UCSD-AML1 (cell line): ENCODE results near the gene HNRNPUL1.
"Not testable (repeated sequence)": the region's sequence is repeated elsewhere in the genome, so short reads cannot be mapped to it uniquely, and the experiment has no call there.

ENCODE experiments used
- DNase-seq: peaks from one replicate; lab custom pipeline; 2025; ENCODE audit not compliant: unreplicated experiment; lab: John Stamatoyannopoulos, UW

The HNRNPUL1 gene

DNA sequence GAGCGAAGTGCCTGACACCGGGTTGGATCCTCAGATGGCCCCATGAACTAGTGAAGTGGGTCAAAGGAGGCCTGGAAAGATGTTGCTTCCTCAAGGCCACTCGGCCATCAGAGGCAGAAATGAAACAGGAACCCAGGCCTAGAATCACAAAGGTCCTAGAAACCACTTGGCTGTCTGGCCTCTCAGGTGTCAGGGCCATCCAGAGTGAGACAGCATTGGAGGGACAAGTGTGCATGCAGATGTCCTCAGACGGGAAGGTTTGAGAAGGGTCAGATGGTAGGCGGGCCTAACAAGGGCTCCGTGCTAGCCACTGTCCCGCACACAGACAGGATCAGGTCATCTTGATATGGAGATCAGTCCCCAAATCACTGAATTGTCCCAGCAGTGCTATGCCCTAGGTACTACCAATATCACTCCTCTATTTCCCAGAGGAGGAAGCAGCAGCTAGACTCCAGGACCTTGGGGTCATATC, 60.1 kb downstream of the HNRNPUL1 start:
- DNase-seq, result no peak

DNA sequence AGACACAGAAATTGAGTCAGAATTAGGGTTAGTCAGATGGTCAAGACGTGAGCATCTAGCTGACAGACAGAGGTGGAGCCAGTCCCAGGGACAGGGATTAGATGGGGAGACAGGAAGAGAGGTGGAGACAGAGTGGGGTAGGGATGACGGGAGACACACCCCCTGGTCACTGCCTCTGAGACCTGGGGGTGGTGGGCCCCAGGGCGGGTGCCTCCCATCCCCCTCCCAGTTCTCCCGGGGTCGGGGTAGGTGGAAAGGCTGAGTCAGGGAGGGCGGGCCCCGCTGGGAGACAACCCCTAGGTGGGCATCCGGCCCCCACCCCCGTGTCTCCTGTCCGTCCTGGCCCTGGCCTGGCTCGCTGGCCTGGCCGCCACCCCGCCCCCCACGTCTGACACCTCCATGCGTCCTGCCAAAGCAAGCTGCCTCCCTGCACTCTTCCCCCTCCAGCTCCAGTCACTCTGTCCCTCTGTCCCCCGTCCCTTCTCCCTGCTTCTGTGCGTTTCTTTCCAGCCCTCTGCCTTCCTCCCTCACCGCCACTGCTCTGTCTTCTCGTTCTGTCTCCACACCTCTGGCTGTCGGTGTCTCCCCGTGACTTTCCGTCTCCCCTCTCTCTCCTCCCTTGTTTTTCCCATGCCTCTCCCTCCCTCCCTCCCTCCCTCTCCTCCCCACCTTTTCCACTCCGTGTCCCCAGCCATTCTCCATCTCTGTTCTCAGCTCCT, 60.9 kb downstream of the HNRNPUL1 start:
- peak; percentile 71 for DNase-seq

DNA sequence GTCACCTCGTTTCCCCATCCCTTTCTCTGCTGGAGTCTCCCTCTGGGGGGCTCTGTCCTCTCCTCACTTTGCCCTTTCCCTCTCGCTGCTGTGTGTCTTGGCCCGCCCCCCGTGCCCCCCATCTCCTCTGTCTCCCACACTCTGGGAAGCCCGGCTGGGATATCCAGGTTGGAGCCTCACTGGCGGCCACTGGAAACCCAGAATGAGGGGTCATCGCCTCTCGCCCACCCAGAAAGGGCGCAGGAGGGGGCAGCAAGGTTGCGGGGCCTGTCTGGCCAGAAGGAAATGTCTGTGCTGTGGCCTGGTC, 61.4 kb downstream of the HNRNPUL1 start:
- DNase-seq, result no peak

DNA sequence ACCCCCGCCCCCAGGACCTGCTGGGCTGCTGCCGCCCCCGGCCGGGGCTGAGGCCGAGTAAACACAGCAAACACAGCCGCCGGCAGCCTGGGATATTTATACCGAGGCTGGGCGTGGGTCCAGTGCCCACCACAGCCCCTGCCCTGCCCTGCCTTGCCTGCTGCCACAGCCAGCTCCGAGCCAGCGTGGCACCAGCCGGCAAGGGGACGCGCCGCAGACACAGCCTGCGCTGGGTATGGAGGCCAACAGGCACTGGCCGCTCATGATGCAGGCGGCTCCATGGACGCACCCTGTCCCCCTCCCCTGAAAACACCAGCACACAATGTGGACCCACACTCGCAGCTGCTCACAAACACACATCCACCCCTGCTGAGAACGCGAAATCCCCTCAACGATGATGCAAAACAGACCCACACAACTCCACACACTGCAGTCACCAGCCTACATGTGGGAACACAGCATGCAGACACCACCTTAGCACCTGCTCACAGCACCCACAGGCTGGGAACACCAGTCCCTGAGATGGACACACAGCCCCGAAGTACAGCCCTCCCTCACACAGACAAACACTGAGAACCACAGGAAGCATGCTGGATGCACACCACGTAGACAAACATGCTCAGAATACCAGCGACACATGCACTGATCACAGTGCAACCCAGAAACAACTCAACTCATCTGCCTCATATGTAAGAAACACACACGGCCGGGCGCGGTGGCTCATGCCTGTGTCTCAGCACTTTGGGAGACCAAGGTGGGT, 62.0 kb downstream of the HNRNPUL1 start:
- DNase-seq, result no peak

DNA sequence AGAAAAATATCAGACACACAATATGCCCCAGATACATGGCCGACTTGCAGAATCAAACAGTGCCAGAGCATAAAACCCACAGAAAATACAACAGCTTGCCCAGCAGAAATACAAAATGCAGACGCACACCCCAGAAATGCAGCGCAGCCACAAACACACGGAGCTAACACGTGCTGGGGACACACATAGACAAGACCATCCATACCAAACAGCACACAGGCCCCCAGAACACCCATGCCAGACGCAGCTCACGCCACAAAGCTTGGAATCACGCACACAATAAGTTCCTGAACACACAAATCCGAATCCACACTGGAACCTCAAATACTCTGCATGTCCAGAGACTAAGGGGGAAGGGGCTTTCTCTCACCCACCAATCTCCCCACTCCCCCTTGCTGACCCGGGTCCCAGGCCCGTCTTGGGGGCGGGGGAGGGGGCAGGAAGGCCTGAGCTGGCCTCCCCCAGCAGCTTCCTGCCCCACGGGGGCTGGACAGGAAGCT, 63.0 kb downstream of the HNRNPUL1 start:
- DNase-seq, result no peak

DNA sequence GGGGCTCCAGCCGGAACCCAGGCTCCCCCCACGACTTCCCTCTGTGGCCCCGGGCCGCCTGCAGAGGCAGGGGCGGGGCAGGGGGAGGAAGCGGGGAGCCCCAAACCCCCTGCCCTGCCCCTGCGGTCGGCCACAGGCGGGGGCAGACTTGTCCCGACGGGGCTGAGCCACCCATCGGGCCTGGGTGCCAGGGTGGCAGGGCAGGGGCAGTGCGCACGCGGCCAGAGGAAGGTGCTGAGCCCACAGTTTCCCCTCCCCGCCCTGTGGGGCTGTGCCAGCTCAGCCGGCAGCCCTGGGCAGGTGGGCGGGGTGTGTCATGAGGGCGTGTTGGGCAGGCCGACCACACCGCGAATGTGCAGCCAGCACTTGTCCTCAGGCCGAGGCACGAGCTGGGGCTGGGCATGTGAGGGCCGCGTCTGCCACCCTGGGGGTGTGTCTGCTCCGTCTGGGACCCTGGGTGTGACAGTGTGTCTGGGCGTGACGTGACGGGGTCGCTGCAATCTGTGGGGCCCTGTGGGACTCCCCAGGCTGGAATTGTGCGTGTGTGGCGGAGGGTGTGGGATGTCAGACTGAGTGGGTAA, 63.5 kb downstream of the HNRNPUL1 start:
- DNase-seq, result peak; percentile 99

DNA sequence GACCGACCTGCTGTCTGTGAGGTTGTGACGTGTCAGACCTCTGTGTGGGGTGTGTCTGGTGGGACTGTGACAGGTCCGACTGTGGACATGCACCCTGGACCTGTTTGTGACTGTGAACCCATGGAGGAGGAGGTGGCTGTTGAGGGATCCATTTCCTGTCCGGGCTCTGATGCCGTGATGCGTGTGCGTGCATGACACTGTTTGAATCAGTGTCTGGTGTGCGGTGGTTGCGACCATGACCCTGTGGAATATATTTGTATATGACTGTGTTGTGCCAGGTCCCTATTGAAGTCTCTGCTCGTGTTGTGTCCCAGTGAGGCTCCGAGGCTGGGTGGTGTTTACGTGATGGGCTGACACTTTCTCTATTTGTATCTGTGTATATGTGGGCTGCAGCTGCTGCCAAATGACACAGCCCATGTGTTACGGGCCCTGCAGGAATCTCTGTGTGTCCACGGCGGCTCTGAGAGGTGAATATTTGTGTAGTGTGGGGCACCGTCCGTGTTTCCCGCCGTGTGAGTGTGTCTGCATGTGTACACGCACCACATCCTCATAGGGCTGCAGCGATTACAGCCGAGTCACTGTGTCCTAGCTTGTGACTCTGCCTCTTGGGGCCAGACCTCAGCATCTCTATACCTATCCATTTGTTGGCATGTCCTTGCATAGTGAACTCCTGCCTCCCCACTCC, 64.1 kb downstream of the HNRNPUL1 start:
- DNase-seq, result peak; percentile 67

DNA sequence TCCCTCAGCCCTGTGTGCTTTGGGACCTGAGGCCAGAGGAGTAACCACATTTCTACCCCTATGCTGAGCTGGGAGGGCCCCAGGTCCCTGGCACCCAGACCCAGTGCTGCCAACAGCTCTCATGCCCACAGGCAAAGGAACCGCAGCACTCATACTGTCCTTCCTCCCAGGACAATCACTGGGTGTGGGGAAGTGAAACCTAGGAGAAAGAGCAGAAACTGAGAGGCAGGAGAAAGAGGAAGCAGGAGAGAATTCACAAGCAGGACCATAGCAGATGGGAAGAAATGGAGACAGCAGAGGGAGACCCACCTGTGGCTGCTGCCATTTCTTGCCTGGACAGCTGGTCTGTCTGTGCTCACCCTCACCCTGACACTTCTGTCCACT, 64.7 kb downstream of the HNRNPUL1 start:
- DNase-seq, result peak; percentile 67

DNA sequence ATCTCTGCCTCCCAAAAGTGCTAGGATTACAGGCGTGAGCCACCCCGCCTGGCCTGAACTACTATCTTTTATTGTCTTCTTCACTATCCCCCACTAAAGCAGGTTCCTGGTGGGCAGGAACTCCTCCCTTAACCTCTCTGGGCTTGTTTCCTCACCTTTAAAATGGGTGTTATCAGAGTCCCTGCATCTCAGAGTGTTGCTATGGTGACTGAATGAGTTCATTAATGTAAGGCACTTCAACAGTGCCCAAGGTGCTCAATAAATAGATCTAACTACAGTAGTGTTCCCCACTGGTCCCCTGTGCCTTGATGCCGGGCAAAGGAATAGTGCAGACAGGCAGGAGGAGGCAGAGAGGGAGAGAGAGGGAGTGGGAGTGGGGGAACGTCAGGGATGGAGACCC, 66.3 kb downstream of the HNRNPUL1 start:
- DNase-seq, result no peak

DNA sequence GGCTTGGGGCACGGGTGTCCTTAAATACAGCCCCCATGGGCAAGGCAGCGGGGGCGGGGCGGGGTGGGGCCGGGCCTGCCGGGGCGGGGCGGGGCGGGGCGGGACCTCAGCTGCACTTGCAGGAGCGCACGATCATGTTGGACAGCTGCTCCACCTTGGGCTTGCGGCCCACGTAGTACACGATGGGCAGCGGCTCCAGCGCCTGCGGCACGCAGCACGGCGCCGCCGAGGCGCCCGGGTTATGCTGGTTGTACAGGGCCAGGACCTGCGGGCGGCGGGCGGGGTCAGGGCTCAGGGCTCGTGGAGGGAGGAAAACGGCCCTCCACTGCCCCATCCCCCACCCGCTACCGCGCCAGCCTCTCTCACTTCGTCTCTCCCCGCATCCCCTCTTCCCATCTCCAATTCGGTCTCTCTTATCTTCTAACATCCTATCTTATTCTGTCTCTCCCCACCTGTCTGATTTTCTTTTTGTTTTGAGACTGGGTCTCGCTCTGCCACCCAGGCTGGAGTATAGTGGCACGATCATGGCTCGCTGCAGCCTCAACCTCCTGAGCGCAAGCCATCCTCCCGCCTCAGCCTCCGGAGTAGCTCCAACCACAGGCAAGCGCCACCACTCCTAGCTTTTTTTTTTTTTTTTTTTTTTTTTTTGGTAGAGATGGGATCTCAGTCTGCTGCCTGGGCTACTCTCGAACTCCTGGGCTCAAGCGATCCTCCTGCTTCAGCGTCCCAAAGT, 66.9 kb downstream of the HNRNPUL1 start:
- DNase-seq, result no peak

DNA sequence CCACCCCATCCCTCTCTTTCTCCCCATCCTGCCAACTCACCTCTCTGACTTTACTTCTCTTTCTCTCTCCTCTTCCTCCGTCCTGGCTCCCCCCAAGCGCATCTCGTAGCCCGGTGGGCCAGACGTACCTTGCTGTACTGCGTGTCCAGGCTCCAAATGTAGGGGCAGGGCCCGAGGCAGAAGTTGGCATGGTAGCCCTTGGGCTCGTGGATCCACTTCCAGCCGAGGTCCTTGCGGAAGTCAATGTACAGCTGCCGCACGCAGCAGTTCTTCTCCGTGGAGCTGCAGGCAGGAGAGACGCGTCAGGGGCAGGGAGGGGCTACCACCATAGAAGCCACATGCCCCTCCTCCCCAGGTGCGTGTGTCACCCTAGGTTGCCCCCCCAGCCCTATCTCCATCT, 67.8 kb downstream of the HNRNPUL1 start:
- no peak for DNase-seq

DNA sequence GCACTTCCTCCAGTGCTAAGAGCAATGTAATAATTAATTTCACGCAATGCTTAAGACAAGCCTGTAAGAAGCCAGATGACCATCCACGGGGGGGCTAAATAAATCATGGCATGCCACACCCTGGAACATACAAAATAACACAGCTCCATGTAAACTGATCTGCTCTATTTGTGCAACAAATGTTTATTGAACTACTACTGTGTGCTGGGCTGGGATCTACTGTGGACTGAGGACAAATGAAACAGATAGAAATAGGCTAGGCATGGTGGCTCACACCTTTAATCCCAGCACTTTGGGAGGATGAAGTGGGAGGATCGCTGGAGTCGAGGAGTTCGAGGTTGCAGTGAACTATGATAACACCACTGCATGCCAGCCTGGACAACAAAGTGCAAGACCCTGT, 68.3 kb downstream of the HNRNPUL1 start:
- no peak for DNase-seq

DNA sequence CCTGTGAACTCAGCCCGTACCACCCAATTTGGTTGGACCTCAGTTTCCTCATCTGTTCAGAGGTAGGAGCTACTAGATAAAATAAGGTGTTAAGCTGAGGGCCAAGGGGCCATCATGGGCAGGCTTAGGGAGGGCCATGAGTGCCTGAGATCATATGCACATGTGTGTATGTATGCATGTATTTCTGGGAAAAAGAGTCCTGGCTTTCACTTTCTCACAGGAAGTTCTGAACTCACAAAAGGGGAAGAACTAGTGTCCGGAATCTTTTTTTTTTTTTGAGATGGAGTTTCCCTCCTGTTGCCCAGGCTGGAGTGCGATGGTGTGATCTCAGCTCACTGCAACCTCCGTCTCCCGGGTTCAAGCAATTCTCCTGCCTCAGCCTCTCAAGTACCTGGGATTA, 70.6 kb downstream of the HNRNPUL1 start:
- DNase-seq, result no peak

DNA sequence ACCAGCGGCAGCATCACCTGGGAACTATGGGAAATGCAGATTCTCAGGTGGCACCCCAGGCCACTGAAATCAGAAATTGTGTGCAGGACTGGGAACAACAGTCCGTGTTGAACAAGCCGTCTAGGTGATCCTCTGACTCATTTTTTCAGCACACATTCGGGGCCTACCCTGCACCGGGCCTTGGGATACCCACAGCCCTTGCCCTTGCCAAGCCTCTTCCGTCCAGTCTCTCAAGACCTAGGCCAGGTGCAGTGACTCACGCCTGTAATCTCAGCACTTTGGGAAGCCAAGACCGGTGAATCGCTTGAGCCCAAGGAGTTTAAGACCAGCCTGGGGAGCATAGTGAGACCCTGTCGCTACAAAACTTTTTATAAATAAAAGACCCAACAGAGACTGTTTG, 71.3 kb downstream of the HNRNPUL1 start:
- no peak for DNase-seq

DNA sequence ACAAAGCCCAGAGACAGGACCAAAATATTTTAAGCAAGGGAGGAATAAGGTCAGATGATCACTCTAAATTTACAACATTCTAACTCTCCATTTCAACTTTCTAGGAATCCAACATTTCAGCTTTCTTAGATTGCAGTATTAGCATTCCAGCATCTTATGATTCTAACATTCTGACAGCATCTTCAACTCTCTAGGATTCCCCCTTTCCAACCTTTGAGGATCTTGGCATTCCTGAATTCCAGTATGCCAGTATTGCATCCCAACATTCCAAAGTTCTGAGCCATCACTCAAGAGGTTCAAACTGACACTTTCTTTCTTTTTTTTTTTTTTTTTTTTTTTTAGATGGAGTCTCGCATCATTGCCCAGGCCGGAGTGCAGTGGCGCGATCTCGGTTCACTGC, 75.8 kb downstream of the HNRNPUL1 start:
- DNase-seq, result no peak

DNA sequence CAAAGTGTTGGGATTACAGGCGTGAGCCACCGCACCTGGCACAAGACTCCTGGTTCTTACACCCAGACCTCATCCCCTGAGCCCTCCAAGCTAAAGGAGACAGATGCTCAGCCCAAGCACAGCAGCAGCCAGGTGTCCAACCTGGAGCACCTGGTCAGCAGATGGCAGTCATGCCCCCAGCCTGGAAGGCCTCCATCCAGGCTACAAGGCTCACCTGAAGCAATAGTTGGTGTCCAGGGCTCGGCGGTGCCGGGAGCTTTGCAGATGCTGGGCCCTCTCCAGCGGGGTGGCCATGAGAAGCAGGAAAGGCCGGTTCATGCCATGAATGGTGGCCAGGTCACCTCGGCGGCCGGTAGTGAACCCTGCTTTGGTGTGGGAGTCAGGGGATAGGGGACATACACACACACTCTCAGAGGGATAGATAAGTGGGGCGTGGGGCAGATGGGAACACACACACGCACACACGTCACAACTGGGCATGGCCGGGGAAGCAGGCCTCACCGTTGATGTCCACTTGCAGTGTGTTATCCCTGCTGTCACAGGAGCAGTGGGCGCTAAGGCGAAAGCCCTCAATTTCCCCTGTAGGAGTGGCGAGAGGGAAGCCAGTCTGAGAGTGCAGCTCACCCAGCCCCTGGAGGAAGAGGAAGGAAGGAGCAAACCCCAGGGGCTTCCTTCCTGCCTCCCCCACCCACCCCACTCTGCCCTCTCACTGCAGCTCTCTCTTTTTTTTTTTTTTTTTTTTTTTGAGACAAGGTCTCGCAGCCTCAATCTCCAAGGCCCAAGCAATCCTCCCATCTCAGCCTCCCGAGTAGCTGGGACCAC, 77.7 kb downstream of the HNRNPUL1 start:
- peak; percentile 60 for DNase-seq

DNA sequence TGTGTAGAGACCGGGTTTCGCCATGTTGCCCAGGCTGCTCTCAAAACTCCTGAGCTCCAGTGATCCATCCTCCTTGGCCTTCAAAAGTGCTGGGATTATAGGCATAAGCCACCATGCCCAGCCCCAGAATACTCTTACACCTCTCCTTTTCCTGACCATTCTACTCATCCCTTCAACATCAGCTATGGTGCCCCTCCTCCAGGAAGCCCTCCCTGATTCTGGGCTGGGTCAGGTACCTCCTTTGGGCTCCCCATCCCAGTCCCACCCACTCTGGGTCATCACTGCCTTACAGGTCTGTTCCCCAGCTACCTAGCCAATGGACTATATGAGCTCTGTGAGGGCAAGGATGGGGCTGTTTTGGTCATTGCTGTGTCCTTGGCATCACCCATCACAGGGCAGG, 80.0 kb downstream of the HNRNPUL1 start:
- no peak for DNase-seq

DNA sequence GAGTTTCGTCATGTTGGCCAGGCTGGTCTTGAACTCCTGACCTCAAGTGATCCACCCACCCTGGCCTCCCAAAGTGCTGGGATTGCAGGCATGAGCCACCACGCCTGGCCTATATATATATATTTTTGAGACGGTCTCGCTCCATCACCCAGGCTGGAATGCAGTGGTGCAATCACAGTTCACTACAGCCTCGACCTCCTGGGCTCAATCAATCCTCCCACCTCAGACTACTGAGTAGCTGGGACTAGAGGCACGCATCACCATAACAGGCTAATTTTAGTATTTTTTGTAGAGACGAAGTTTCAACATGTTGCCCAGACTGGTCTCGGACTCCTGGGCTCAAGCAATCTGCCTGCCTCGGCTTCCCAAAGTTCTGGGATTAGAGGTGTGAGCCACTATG, 82.7 kb downstream of the HNRNPUL1 start:
- not testable (repeated sequence) for DNase-seq

DNA sequence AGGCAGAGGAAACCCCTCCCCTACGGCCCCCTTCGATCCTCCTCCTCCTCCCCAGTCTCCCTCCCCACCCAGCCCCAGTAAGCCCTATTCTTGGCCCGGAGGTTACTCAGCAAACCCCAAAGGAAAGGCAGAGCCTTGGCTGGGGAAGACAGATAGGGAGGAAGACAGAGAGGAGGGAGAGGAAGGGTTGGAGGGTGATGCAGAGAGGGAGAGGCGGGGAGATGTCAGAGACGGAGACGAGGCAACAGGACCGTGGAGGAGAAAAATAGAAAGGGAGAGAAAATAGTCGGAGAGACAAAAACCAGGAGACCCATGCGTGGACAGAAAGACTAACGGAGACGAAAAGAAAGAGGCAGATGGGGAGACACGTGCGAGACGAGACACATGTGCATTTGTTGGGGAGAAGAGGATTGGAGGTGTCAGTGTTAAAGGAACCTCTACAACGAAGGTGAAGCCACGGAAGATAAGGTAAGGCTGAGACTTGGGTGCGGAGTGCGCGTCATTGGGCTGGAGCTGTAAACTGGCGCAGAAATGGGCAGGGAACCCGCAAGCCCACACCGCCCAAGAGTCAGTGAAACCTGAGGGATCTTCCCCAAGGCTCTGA, 86.7 kb downstream of the HNRNPUL1 start:
- peak; percentile 77 for DNase-seq
